GM18858 (cell line): ENCODE results near the gene MTIF3.

Source experiments
- ATAC-seq: cut with Tn5 transposase; IDR thresholded peaks from one replicate; pipeline ENCODE4 v1.9.1; 2021; ENCODE audit not compliant: unreplicated experiment

MTIF3 gene

DNA sequence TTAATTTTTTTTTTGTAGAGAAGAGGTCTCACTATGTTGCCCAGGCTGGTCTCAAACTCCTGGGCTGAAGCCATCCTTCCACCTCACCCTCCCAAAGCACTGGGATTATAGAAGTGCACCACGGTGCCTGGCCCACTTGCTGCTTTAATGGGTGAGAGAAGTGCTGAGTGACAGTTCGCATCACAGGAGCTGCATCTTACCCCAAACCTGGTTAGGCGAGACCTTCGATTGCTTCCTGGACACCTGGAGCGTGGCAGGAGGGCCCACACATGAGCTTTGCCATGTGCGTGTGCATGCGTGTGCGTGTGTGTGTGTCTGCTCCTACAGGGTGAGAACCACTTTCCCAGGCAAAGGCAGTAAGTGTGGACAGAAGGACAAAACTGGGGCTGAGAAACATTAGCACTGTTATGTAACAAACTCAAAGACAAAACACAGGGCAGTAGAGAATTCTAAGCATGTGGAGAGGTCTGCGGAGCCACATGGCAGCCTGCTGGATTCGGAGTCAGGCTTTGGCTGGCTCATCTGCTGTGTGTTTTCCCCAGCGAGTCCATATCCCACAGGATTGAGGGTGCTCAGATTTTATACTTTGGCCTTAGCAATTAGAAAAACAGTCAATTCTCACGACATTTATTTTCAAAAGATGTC, 11.7 kb upstream of the MTIF3 start:
- no peak for ATAC-seq

DNA sequence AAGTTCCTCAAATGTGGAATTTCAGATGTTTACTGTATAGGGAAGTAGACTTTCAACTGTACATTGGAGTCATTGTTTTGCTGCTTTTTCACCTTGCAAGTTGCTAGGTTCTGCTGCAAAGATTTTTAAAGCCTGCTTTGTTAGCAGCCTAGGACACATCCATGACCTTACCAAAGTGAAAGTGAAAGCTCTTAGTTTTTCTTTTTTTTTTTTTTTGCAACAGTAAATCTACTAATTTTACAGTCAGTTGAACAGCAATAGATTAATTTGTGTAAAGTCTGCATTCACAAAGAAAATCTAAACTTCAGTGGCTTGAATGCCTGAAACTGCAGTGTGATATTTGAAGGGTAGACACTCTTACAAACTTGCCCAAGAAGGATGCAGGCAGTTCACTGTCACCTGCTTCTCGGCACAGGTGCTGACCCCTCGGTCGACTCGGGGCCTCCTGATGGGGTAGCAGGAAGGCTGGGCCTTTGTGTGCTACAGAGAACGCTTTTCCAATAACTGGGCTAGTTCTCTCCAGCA, 5.0 kb upstream of the MTIF3 start:
- ATAC-seq: no peak

DNA sequence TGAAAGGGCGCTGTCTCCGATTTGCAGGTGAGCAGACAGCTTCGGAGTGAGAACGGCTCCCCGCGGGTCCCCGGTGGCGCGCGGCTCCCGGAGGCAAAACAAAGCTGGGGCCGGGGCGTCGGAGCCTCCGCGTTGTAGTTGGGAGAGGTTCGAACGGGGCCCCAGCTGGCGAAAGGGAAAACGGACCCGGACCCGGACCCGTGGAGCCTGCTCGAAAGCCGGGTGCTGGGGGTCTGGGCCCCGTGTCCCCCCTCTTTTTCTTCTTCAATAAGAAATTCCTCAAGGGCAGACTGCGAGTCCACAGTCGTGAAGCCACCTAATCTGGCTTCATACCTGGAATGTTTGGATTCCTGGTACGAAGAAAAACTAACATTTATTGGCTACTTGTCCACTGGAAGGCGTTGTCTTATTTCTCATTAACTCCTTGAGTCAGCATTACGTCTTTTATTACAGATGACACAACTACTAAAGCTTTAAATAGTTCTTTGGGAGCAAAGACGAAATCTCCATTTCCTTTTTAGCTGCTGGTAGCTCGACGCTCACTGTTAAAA, 632 bp upstream of the MTIF3 start:
- ATAC-seq: no peak

DNA sequence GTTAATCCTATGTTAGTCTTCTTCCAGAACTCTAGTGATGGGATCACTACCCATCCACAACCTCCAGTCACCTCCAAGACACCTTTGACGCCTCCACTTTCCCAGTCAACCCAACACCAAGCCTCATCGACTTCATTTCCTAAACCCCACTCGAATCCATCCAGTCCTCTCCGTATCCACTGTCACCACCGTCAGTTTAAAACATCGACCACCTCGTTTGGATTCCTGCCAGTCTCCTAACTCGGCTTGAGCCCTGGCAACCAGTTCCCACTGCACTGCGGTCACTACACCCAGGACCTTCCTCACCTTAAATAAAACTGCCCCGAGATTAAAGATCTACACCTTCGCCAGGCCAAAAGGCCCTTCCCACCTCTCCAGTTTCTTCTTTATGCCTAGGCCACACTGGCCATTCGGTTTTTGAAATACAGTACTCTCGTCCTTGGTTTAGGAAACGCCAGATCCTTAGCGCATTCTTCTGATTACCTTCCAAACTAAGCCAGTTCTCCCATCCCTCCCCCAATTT, 1.2 kb downstream of the MTIF3 start:
- no peak for ATAC-seq

DNA sequence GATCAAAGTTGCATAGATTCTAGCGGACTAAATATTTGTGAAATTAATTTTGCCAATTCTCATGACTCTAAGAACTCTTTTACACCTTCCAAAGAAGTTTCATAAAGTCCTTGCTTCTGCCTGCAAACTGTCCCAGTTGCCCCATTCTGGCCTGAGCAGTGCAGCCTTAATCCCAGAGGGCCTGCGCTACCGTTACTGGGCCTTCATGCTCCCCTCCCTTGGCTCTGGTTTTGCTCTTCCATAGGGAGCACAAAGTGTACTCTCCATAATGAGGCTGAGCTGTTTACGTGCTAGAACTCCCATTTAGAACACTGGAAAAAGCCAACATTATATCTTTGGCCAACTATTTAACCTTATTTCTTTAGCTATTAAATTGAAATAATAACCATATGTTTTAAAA, 2.1 kb downstream of the MTIF3 start:
- ATAC-seq: no peak

DNA sequence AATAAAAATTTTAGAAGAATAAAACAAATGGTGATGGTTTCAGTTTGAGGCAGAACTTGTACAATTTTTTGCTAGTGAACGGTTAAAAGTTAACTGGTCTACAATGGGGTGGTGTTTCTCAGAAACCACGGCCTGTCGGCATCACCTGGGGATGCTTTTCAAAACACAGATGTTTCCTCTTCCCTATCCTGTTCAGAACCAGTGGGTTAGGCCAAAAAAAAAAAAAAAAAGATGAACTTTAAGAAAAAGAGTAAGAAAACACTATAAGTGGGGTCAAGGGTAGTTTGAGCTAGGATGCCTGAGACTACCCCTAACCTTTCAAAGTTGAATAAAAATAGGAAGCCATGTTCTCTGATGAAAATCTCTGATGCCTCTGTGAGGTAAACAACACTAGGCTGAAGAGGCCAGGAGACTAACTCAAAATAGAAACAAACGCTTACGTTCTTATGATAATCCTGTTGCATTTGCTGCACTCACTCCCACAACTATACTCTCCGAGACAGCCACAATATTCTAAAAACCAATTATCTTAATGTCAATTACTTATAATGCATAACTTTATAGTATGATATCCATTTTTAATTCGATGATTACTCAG, 3.3 kb downstream of the MTIF3 start:
- no peak for ATAC-seq

DNA sequence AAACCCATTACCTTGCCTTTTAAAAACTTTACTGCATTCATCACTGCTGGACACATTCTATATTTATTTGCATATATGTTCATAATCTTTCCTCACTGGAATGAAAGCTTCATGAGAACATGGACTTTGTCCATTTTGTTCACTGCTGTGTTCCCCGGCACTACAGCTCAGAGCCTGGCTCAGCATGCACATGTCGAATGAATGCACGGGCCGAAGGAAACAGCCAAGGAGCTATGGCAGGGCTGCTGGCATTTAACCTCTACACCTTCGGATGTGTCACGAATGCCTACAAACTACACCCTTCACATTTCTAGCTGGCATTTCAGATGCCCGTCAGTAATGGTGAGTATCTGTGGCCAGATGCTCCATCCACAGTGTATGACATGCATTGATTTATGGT, 7.6 kb downstream of the MTIF3 start:
- no peak for ATAC-seq

DNA sequence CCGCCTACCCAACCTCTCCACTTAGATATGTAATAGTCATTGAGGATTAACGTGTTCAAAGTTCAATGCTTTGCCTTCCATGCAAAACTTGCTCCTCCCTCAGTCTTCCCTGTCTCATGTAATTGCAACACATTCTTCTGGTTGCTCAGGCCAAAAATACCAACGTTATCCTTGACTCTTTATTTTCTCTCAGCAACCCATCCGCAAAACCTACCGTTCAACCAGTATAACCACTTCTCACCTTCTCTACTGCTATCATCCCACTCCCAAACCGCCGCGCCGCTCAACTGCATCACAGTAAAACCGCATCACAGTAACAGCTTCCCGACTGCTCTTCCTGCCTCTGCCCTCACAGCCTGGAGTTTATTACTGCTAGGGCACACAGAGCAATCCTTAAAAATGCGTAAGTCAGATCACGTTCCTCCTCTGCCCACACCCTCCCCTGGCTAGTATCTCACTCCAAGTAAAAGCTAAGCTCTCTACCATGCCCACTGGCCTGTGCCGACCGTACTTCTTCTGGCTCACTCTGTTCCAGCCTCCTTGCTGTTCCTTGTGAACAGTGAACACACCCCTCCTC, 8.2 kb downstream of the MTIF3 start:
- ATAC-seq: no peak

DNA sequence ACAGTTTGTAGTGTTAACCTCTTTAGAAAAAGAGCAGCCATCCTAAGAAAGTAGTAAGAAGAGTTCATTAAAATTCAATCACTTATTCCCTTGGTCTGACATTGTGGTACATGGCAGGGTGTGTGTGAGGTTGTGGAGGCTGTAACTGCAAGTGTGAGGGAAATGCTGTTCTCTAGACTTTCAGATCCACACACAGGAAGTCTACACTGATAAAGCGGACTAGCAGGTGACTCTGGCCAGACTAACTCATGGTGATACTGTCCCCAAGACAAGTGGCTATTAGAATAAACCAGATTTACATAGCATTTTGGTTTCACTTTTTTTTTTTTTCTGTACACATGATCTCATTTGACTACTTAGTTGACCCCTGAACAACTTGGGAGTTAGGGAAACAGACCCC, 10.0 kb downstream of the MTIF3 start:
- ATAC-seq: no peak

DNA sequence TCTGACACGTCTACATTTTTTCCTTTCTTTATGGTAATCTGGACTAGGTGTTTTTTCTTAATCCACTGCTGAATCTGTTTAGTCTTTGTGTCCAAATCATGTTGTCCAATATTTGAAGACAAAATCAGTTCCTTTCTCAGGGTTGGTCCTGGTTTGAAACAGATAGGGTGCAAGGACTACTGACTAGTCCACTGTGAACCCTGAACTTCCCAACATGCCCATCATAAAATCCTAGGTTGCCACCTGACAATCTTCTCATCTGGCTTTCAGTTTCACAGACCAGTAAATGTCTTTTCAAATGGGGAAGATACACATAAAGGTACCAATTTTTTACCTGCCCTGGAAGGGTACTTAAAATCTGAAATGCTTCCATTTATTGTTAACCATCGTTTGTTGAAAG, 13.2 kb downstream of the MTIF3 start:
- ATAC-seq: no peak

DNA sequence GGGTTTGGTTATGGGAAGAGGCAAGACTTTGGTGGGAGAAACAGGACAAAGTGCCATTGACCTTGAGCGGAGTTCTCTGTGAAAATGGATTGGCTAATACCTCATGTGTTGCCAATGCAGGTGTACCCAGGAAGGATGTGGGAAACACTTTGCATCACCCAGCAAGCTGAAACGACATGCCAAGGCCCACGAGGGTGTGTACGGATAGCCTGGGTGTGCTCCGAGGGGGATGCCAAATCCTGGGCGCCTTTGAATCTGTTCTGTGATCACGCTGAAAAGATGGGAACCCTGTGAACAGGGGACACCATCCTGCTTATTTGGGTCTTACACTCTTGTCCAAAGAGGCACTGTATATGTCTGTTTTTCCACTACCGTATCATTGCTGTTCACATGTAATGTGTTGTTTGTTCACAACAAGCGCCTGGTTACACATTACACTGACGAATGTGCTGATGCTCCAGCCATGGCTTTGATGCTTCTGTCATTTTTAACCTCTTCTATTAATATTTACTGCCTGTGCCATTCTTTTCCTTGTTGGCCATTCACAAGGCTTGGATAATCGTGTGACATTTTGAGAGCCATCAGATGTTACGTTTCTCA, 17.7 kb downstream of the MTIF3 start:
- ATAC-seq: no peak

DNA sequence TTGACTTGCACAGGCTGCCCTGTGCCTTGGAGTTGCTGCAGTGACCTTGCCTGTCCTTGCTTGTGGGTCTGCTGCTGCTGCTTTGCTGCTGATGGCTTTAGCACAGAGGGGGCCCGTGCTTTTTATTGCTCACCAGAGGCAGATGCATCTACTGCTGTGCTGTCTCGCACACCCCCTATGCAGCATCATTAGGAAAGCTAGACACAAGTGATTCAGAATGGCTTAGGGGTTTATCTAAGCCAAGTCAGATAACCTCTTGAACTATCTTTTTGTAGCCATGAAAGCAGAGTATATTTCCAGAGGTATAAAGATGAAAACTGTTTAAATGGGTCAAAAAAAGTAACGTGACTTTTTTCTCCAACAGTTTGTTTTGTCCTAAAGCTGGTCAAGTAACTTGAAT, 18.2 kb downstream of the MTIF3 start:
- ATAC-seq: no peak

DNA sequence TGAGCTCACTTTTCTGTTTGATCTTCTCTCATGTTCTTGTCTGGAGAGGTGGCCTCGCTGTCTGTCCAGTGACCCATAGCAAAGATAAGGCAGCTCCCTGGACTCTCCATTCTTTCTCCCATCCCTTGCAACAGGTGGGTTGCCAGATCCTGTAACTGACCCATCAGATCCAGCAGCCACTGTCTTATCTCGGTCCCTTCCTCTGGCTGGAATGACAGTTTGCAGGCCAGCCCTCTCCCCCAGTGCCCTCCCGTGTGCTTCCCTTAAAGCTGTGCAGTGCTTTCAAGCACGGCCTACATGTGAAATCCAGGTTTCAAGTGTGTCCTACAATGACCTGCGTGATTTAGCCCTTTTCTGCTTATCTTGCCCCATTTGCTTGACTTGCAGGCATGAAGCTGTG, 22.2 kb downstream of the MTIF3 start:
- ATAC-seq: no peak

DNA sequence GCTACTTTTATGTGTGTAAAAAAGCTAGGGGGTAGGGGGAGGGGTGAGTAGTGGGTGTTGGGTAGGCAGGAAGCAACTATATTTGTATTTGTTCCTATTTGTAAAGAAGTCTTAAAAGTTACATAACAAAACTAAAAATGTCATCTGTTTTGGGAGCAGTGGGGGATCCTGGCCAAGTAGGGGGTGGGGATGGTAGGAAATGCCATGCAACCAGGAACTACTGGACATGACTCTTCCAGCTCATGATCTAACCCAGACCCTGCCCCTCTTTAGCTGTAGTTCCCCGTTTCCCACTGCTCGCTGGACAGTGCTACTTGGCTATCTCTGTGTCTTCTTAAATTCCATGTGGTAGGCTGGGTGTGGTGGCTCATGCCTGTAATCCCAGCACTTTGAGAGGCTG, 22.7 kb downstream of the MTIF3 start:
- no peak for ATAC-seq

DNA sequence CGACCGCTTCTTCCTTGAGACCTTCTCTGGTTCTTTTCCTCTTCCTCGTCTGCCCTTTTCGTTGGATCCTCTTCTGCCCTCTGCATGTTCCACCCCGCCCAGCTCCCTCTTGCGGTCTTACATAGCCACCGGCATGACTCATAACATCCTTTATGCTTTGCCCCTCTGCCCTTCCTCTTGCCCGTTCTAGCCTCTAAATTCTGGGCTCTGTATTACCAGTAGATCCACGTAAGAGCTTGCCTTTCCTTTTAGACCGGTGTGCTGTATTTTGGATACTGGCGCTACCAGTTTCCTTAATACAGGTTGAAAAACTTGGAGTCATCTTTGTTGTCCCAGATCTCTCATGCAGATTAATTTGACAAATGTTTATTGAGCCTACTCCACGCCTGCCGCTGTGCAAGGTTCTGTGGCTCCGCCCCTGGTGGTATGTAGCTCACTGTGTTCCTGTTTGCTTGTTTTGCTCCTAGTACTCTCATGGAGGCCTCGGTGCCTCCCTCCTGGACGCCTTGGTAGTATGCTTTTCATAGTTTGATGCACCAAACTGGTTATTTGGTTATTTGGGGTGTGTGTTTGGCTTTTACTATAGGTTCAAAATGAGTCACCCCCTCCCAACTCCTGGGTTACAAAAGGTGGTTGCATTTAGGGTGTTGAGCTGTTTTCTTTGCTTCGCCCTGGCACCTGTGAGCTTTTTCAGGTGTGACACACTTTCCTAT, 24.3 kb downstream of the MTIF3 start:
- peak; percentile 61 for ATAC-seq

DNA sequence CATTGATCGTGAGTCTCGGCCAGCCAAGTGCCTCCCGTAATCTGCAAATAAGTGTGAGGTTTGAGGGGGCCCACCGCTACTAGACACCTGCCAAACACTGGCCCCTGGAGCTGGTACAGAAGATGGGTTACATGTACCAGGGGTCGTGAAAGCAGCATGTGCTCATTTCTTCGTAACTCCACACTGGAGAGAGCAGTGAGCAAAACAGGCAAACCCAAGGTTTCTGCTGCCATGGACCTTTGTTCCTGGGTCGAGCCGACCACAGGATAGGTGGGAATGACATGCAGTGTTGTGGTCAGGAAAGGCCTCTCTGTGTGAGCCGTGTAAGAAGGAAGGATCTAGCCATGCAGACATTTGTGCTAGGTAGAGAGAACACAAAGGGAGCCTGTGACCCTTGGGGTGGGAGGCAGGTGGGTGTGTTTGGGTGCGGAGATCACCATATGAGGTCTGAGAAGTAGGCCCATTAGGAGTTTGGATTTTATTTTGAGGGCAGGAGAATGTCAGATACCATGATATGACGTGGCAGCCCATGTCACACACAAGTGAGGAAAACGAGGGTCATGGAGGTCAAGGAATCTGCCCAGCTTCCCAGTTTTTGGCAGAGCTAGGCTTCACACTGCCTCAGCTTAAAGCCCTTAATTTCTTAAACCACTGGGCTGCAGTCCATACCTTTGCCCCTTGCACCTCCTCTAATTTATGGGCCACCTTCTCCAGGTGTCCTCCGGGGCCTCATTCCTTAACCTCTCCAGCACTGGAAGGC, 25.0 kb downstream of the MTIF3 start:
- no peak for ATAC-seq

DNA sequence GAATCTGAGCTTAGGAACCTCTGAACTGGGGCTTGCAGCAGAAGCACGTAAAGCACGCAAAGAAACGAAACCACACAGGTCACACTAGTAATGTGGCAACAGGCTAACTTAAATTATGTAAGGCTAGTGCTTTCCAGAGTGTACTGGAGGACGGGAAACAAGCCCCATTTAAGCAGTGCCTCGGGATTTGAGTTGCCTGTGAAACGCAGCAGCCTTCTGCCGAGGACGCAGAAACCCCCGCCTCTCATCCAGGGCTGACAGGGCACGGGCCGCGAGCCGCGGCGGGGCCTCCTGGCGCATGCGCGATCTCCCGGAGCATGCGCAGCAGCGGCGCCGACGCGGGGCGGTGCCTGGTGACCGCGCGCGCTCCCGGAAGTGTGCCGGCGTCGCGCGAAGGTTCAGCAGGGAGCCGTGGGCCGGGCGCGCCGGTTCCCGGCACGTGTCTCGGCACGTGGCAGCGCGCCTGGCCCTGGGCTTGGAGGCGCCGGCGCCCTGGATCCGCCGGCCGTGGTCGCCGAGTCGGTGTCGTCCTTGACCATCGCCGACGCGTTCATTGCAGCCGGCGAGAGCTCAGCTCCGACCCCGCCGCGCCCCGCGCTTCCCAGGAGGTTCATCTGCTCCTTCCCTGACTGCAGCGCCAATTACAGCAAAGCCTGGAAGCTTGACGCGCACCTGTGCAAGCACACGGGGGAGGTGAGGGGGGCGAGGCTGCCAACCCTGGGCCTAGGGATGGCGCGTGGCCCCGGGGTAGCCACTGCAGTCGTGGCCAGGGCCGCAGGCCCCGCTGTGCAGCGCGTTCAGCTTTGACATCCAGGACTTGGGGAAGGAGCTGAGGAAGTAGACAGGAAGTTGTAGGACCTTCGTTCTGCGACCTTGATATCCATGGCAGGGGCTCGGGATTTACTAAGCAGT, 25.9 kb downstream of the MTIF3 start, which contains the start of gene GTF3A:
Gene GTF3A, plus strand, starts transcription at position 374 of the 912 bp plus-strand sequence.
- peak; percentile 54 for ATAC-seq

DNA sequence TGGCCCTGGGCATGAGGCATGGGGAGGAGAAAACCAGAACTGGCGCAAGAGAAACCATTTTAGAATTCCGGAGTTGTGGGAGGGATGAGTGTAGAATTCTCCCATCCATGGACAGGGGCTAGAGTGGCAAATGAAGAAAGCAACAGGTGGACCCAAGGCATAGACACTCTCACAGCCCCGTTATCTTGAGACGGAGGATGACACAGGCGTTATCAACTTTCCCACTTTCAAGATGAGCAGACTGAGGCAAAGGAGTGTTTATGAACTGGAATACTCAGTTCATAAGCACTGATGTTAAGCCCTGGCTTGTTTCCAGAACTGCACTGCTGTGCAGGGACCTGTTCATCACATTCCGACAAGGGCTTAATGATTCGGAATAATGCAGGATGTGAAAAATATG, 27.0 kb downstream of the MTIF3 start:
- no peak for ATAC-seq
